ENCODE measurements around the gene RMDN2.

Gene RMDN2

DNA sequence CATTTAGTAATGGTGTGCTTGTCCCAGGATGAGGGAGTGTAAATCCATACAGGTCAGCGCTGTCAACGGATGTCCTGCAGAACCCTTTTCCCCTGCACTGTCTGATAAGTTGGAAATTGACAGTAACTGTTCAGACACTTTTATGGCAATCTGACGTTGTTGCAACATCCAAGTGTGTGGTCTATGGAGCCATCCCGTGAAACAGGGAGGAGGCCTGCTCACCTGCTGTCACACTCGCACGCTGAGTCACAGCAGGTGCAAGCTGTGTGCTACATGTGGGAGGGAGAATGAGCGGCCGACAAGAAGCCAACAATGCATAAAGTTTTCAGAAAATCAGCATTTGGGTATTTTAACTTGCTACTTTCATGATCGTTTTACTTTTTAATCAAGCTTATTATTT is 43.7 kb upstream of the RMDN2 start:
- no peak for DNase-seq (ENCODE audit: low read depth)
- H3K4me3 ChIP-seq (ENCODE audit: control insufficient read depth, low read depth, low read length), result no peak overlapping the region

DNA sequence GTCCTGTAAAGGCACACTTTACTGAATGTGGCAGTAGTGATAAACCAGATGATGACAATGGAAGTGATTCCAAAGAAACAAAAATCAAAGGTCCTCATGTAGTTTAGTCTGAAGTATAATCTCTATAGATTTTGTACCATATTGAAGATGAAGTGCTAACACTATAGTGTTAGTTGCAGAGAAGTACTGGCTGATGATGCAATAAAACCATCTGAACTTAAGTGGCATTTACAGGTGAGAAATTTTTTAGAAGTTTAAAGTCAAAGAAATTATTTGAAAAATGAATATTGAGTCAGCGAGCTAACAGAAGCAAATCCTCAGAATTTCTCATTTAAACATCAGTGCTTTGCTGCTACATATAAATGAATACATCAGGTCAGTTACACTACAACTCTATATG is 43.1 kb upstream of the RMDN2 start:
- no peak overlapping the region for H3K4me3 ChIP-seq (ENCODE audit: control insufficient read depth, low read depth, low read length)
- TF ChIP-seq, protein P1, sequence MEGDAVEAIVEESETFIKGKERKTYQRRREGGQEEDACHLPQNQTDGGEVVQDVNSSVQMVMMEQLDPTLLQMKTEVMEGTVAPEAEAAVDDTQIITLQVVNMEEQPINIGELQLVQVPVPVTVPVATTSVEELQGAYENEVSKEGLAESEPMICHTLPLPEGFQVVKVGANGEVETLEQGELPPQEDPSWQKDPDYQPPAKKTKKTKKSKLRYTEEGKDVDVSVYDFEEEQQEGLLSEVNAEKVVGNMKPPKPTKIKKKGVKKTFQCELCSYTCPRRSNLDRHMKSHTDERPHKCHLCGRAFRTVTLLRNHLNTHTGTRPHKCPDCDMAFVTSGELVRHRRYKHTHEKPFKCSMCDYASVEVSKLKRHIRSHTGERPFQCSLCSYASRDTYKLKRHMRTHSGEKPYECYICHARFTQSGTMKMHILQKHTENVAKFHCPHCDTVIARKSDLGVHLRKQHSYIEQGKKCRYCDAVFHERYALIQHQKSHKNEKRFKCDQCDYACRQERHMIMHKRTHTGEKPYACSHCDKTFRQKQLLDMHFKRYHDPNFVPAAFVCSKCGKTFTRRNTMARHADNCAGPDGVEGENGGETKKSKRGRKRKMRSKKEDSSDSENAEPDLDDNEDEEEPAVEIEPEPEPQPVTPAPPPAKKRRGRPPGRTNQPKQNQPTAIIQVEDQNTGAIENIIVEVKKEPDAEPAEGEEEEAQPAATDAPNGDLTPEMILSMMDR (IDR thresholded peaks at IDR 0.05; ENCODE audit: control insufficient read depth, insufficient read depth, low read depth, low read length, missing control alignments), result no peak
- DNase-seq (ENCODE audit: low read depth), result no peak

More for the DNA sequence above, 43.7 kb upstream of the RMDN2 start:
- TF ChIP-seq, protein P1 (IDR thresholded peaks at IDR 0.05; ENCODE audit: control insufficient read depth, insufficient read depth, low read depth, low read length, missing control alignments), result no peak

DNA sequence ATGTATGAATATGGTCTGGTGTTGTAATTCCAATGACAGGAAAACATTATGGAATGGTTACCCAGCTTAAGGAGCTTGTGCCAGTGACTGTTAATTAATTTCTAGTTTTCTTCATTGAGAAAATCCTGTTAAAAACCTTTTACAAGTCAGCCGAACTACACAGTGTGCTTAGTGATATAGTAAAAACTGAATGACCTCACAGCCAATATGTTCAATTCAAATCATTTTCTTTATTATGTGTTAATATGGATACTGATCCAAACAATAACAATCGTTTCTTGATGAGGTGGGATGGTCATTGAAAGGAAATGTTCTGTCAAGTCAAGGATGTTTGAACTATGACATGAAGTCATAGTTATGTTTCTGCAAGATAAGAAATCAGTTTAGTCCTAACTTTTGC is 41.6 kb upstream of the RMDN2 start:
- no peak overlapping the region for H3K4me3 ChIP-seq (ENCODE audit: control insufficient read depth, low read depth, low read length)
- TF ChIP-seq, protein P1 (IDR thresholded peaks at IDR 0.05; ENCODE audit: control insufficient read depth, insufficient read depth, low read depth, low read length, missing control alignments), result no peak
- no peak for DNase-seq (ENCODE audit: low read depth)

DNA sequence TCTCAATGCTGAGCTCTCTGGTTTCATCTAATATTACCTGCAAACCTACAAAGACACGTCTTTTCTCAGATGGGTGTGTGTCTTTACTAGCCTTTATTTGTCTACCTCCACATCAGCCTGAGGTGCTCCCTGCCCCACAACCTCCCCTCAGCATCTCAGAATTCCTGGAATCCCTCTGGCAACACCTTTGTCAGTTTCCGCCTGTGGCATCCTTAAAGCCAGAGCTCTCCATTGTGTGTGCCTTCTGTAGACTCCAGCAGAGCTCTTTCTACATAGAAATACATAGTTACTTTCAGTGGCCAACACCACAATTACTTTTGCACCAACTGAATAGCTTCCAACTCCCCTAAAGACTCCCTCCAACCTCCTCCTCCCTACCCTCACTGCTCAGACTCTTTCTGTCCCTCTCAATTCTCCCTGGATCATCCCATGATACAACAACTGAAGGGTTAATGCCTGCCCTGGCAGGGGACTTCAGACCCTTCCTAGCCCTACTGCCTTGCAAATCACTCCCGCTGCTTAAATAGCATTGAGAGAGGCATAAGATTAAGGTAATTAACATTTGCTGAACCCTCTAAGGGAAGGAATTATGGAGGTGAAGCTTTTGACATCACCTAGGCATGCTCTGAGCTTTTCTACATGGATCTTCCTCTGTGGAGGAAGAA is 39.6 kb upstream of the RMDN2 start:
- TF ChIP-seq, protein P1 (IDR thresholded peaks at IDR 0.05; ENCODE audit: control insufficient read depth, insufficient read depth, low read depth, low read length, missing control alignments), result no peak
- no peak for DNase-seq (ENCODE audit: low read depth)
- H3K4me3 ChIP-seq (ENCODE audit: control insufficient read depth, low read depth, low read length), result no peak overlapping the region

DNA sequence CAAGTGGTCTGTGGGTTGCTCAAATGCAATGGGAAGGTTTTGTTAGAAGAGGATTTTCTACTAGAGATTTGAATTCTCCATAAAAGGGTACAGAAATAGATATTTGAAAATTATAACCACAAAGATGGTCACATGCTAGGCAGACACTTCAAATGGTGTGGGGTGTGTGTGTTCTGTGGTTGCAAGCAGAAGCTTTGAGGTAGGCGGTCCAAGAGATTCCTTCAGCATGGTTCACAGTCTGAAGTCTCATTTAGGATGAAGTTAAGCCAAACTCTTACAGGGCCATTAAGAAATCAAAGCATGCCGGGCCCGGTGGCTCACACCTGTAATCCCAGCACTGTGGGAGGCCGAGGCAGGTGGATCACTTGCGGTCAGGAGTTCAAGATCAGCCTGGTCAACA is 38.3 kb upstream of the RMDN2 start:
- DNase-seq (ENCODE audit: low read depth), result peak; percentile 69
- TF ChIP-seq, protein P1 (IDR thresholded peaks at IDR 0.05; ENCODE audit: control insufficient read depth, insufficient read depth, low read depth, low read length, missing control alignments), result no peak
- no peak overlapping the region for H3K4me3 ChIP-seq (ENCODE audit: control insufficient read depth, low read depth, low read length)

DNA sequence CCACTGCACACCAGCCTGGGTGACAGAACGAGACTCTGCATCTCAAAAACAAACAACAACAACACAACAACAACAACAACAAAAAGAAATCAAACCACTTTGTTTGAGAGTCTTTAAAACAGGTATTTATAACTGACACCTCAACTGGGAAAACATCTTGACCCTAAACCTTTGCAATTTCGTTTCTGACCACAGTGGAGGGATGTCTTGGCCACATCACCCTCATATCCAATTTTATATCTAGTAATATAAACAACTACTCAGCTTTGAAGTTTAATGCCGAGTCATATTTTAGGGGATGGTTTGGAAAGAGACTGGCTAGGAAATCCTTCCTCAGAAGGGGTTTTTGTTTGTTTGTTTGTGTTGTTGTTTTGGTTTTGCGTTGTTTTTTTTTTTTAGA is 37.8 kb upstream of the RMDN2 start:
- H3K4me3 ChIP-seq (ENCODE audit: control insufficient read depth, low read depth, low read length), result no peak overlapping the region
- TF ChIP-seq, protein P1 (IDR thresholded peaks at IDR 0.05; ENCODE audit: control insufficient read depth, insufficient read depth, low read depth, low read length, missing control alignments), result no peak
- no peak for DNase-seq (ENCODE audit: low read depth)
